K562 (cell line): Measurements from ENCODE around the gene PAPSS2. TPM values are rescaled to one million over a fixed set of nuclear protein-coding genes. Genes with fewer than 3 reads are reported as not detected.

Source experiments
- ATAC-seq: fragments of 200-7000 bp; cut with Tn5 transposase; 3 replicates; pipeline ENCODE4 v1.9.1; 2020; ENCODE audit warnings: moderate library complexity
- BruUV-seq: library from RNA; stranded (reverse); fragments of 400-500 nt; replicated peaks from 2 replicates; lab custom pipeline; 2021; lab: Mats Ljungman, UMichigan
- CTCF ChIA-PET: fragments of 300-600 bp; formaldehyde crosslinking; extraction: SDS; loops from one replicate; lab custom pipeline; 2021; ENCODE audit warnings: low intra/inter-chr PET ratio; lab: Yijun Ruan, JAX
- POLR2A ChIA-PET: fragments of 300-600, 350-650 bp; sonication (Branson Sonifier 250); formaldehyde crosslinking; extraction: SDS; loops from one replicate; lab custom pipeline; 2021; ENCODE audit warnings: antibody characterized with exemption, inconsistent platforms; lab: Yijun Ruan, JAX
- DNase-seq, 4 experiments: peaks; one replicate each; pipeline versions ENCODE4 v3.0.0 to v3.0.0-alpha.2; 2011 to 2018; ENCODE audit warnings: low spot score in 3 of 4, mixed read lengths in 3 of 4; ENCODE audit errors: extremely low read depth in 1 of 4
- FAIRE-seq: peaks from 2 replicates; lab custom pipeline; 2011; peaks lifted over from hg19 to GRCh38; lab: Jason Lieb, UNC
- H2AFZ ChIP-seq: 2 replicates; pipeline ENCODE4 v1.6.0; 2011; ENCODE audit warnings: low read depth, low read length, control low read depth, inconsistent platforms
- H3K27ac ChIP-seq: fragments of 200-600 bp; 3 replicates; pipeline ENCODE4 v1.8.0; 2011; ENCODE audit warnings: low read depth, mild to moderate bottlenecking, control low read depth, inconsistent platforms, low read length, moderate library complexity, mixed read lengths; ENCODE audit errors: extremely low read depth
- H3K27me3 ChIP-seq, 2 experiments: fragments of 300-600 bp in 1 of 2; 2 replicates in 1 of 2; 3 replicates in 1 of 2; pipeline versions ENCODE4 v1.6.0 to v1.8.0; 2011; ENCODE audit warnings: inconsistent platforms in 2 of 2, low read length in 2 of 2, mild to moderate bottlenecking in 1 of 2, mixed read lengths in 1 of 2, moderate library complexity in 1 of 2; ENCODE audit not compliant: control insufficient read depth in 2 of 2, insufficient read depth in 2 of 2
- H3K36me3 ChIP-seq: fragments of 300-600 bp; 3 replicates; pipeline ENCODE4 v1.8.0; 2011; ENCODE audit warnings: mild to moderate bottlenecking, low read length, inconsistent platforms; ENCODE audit not compliant: control insufficient read depth, insufficient read depth
- H3K4me1 ChIP-seq, 2 experiments: fragments of 200-600 bp in 1 of 2; replicated peaks in 1 of 2; 2 replicates in 1 of 2; 3 replicates in 1 of 2; pipeline versions ENCODE4 v1.5.1 to v1.8.0; 2011; ENCODE audit warnings: inconsistent platforms in 2 of 2, low read length in 2 of 2, mild to moderate bottlenecking in 1 of 2, mixed read lengths in 1 of 2, moderate library complexity in 1 of 2; ENCODE audit not compliant: control insufficient read depth in 2 of 2, insufficient read depth in 2 of 2
- H3K4me2 ChIP-seq: 2 replicates; pipeline ENCODE4 v1.6.1; 2011; ENCODE audit warnings: low read length, control low read depth, inconsistent platforms, mixed read lengths; ENCODE audit not compliant: insufficient read depth
- H3K4me3 ChIP-seq: fragments of 200-600 bp; sonication (generic), shearing (Covaris generic); 2 replicates; pipeline ENCODE4 v1.5.1; 2016; ENCODE audit warnings: control low read depth, inconsistent platforms
- H3K79me2 ChIP-seq: fragments of 200-600 bp; 3 replicates; pipeline ENCODE4 v1.8.0; 2011; ENCODE audit warnings: low read length, inconsistent platforms; ENCODE audit not compliant: control insufficient read depth, insufficient read depth
- H3K9ac ChIP-seq, 2 experiments: 2 replicates each; pipeline versions ENCODE4 v1.6.0 to v1.6.1; 2011; ENCODE audit warnings: low read depth in 2 of 2, low read length in 2 of 2, control low read depth in 1 of 2, inconsistent platforms in 1 of 2, mild to moderate bottlenecking in 1 of 2, mixed read lengths in 1 of 2; ENCODE audit not compliant: insufficient read depth in 1 of 2
- H3K9me1 ChIP-seq: one replicate; pipeline ENCODE4 v1.6.0; 2011; ENCODE audit warnings: inconsistent platforms, mild to moderate bottlenecking, low read length, moderate library complexity; ENCODE audit not compliant: control insufficient read depth, insufficient read depth
- H3K9me3 ChIP-seq: replicated peaks from 2 replicates; pipeline ENCODE4 v1.5.1; 2011; ENCODE audit warnings: low read depth, low read length, inconsistent platforms; ENCODE audit not compliant: control insufficient read depth, insufficient read depth
- H4K20me1 ChIP-seq: replicated peaks from 2 replicates; pipeline ENCODE4 v1.6.1; 2011; ENCODE audit warnings: low read length, inconsistent platforms, mixed read lengths; ENCODE audit not compliant: control insufficient read depth, insufficient read depth
- ATF4 ChIP-seq: fragments of 450-650 bp; formaldehyde crosslinking; IDR thresholded peaks from 2 replicates; pipeline ENCODE4 v1.4.0; 2022; ENCODE audit warnings: mild to moderate bottlenecking, moderate library complexity
- EP300 ChIP-seq: IDR thresholded peaks from 2 replicates; pipeline ENCODE4 v1.6.1; 2012; ENCODE audit warnings: low read length, improper control_type of control experiment
- ETV6 ChIP-seq, 3 experiments: fragments of 150-350 bp in 1 of 3; sonication (generic) in 1 of 3; formaldehyde crosslinking in 1 of 3; IDR thresholded peaks; 2 replicates each; pipeline versions ENCODE4 v1.6.1 to v1.8.0; 2014 to 2022; ENCODE audit warnings: borderline replicate concordance in 2 of 3, low read depth in 2 of 3, antibody characterized with exemption in 1 of 3, low read length in 1 of 3, mild to moderate bottlenecking in 1 of 3, missing genetic modification reagents in 1 of 3
- KLF13 ChIP-seq: fragments of 450-650 bp; IDR thresholded peaks from 2 replicates; pipeline ENCODE4 v1.6.1; 2016; ENCODE audit warnings: missing genetic modification characterization, low read depth, mild to moderate bottlenecking, missing compliant biosample characterization, moderate library complexity, borderline replicate concordance
- MTA1 ChIP-seq: fragments of 450-650 bp; IDR thresholded peaks from 2 replicates; pipeline ENCODE4 v1.6.1; 2017; ENCODE audit warnings: borderline replicate concordance
- PHF8 ChIP-seq: fragments of 200-600 bp; sonication (generic); IDR thresholded peaks from 2 replicates; pipeline ENCODE4 v1.6.1; 2012; ENCODE audit warnings: mixed run types, mild to moderate bottlenecking, inconsistent platforms, low read length, moderate library complexity, borderline replicate concordance
- POLR2G ChIP-seq: fragments of 200-400 bp; formaldehyde crosslinking; IDR thresholded peaks from 2 replicates; pipeline ENCODE4 v1.6.1; 2017; ENCODE audit warnings: low read depth, mild to moderate bottlenecking, antibody characterized with exemption, low read length, moderate library complexity
- RBM22 ChIP-seq: fragments of 200-400 bp; formaldehyde crosslinking; IDR thresholded peaks from 2 replicates; pipeline ENCODE4 v1.6.1; 2018; ENCODE audit warnings: low read length, low read depth; ENCODE audit not compliant: poor library complexity, severe bottlenecking
- RBM34 ChIP-seq: fragments of 200-400 bp; formaldehyde crosslinking; IDR thresholded peaks from 2 replicates; pipeline ENCODE4 v1.6.1; 2018; ENCODE audit warnings: low read length, borderline replicate concordance; ENCODE audit not compliant: insufficient read depth
- SREBF1 ChIP-seq: fragments of 150-350 bp; IDR thresholded peaks from 2 replicates; pipeline ENCODE4 v1.6.1; 2014; ENCODE audit warnings: antibody characterized with exemption, low read depth, low read length, borderline replicate concordance
- STAT6 ChIP-seq: sonication (generic); formaldehyde crosslinking; IDR thresholded peaks from 2 replicates; pipeline ENCODE4 v1.8.1; 2023; ENCODE audit warnings: mild to moderate bottlenecking, missing genetic modification reagents
- ZBTB17 ChIP-seq: fragments of 450-650 bp; formaldehyde crosslinking; IDR thresholded peaks from 2 replicates; pipeline ENCODE4 v1.4.0; 2020; ENCODE audit warnings: mild to moderate bottlenecking
- ZC3H4 ChIP-seq: sonication (generic); formaldehyde crosslinking; IDR thresholded peaks from 2 replicates; pipeline ENCODE4 v1.9.0; 2021; ENCODE audit warnings: missing genetic modification reagents, borderline replicate concordance
- ZKSCAN8 ChIP-seq: fragments of 200-800 bp; sonication (Bioruptor generic); IDR thresholded peaks from 2 replicates; pipeline ENCODE4 v1.6.1; 2016; ENCODE audit warnings: missing genetic modification characterization, missing compliant biosample characterization
- ZNF316 ChIP-seq: fragments of 450-650 bp; IDR thresholded peaks from 2 replicates; pipeline ENCODE4 v1.6.1; 2016
- ZNF780A ChIP-seq: fragments of 250-450 bp; sonication (Bioruptor Pico); IDR thresholded peaks from 2 replicates; pipeline ENCODE4 v1.5.0; 2021; ENCODE audit warnings: mild to moderate bottlenecking
- WGBS: fragments of 100-300 bp; shearing (Covaris generic); methylation state at CpG from one replicate; pipeline ENCODE4 v1.1.6; 2016; ENCODE audit warnings: low coverage, mixed read lengths; ENCODE audit not compliant: insufficient coverage; ENCODE audit errors: missing lambda C conversion rate; 5-methylcytosine and 5-hydroxymethylcytosine counted together
- in situ Hi-C: fragments of 300-500 bp; cut with MboI; formaldehyde crosslinking; loops from 4 replicates; pipeline ENCODE4 v1.15.0; 2018; ENCODE audit warnings: inconsistent platforms, mixed read lengths
- intact Hi-C: fragments of 100-400 bp; cut with micrococcal nuclease; formaldehyde crosslinking; loops from 2 replicates; pipeline ENCODE4 v1.14.2; 2022
- polyA plus RNA-seq, 8 experiments: library from polyadenylated mRNA; depleted of rRNA in 4 of 8; stranded (reverse) in 5 of 8; unstranded in 3 of 8; fragments of >200 nt; fragmentation: Nextera tagmentation in 2 of 8; fragmentation: Illumina TruSeq in 1 of 8; extraction: Ambion mirVana in 2 of 8; extraction: Trizol in 1 of 8; gene quantifications; 2 replicates each; pipeline versions ENCODE4 v1.2.1 to v1.2.3, GENCODE V29; 2011 to 2014; ENCODE audit warnings: inconsistent platforms in 1 of 8, missing spikeins in 1 of 8
- total RNA-seq, 7 experiments: library from RNA; depleted of rRNA in 6 of 7; stranded (reverse); fragments of >200 nt in 6 of 7; fragmentation: Illumina TruSeq in 2 of 7; extraction: Trizol in 2 of 7; gene quantifications; 2 replicates each; pipeline versions ENCODE4 v1.2.1 to v1.2.3, GENCODE V29; 2011 to 2021; ENCODE audit warnings: low replicate concordance in 1 of 7

PAPSS2 gene
- total and polyA plus RNA-seq, 9 of the 15 experiments (the other 6 are each of a cell fraction or from before 2014, with no cell fraction given) = 0.01 to 0.29 TPM; not detected in 7

GRCh38 chr10:87722716-87723115 lies 63.0 kb downstream of the PAPSS2 start (continued):
- TF ChIP-seq ZNF316 = no peak
- no peak for TF ChIP-seq ATF4 (CRISPR knock-in tag)
- no peak for TF ChIP-seq EP300
- TF ChIP-seq ZC3H4 = no peak
- TF ChIP-seq RBM22 = no peak

GRCh38 chr10:87723500-87723899 lies 63.8 kb downstream of the PAPSS2 start:
- CTCF ChIA-PET = no interaction called here
- no peak for ATAC-seq
- no peak for TF ChIP-seq RBM34
- no peak for TF ChIP-seq POLR2G
- no peak for TF ChIP-seq SREBF1
- TF ChIP-seq ETV6 (IDR thresholded peaks at IDR 0.05; ENCODE audit: borderline replicate concordance in 1 of 2, low read depth in 2 of 2, low read length in 1 of 2) = no peak
- TF ChIP-seq ETV6 (CRISPR knock-in tag; IDR thresholded peaks at IDR 0.05; ENCODE audit: borderline replicate concordance) = no peak
- TF ChIP-seq PHF8 = no peak
- no peak for TF ChIP-seq ZNF780A
- no peak for TF ChIP-seq KLF13 (tag)
- TF ChIP-seq ZKSCAN8 = no peak
- no peak for TF ChIP-seq ZBTB17 (CRISPR knock-in tag)
- TF ChIP-seq STAT6 (CRISPR knock-in tag) = no peak
- TF ChIP-seq MTA1 = no peak

More at GRCh38 chr10:87723500-87723899, 63.8 kb downstream of the PAPSS2 start:
- no peak for FAIRE-seq
- 5% methylated on average over 6 of the region's 6 CpGs for WGBS
- Histone ChIP-seq H3K4me2 (no peak overlapping the region), H3K4me1 (no peaks in the 10 kb centered on the region), H3K9me1 (no peaks in the 10 kb centered on the region), H2AFZ (no peak overlapping the region), H3K9ac (no peak overlapping the region), H3K27me3 (peaks cover 2 to 4% of the 10 kb centered on the region in 2 experiments; a peak in 4 of 5 replicates), H3K4me3 (no peak overlapping the region), H3K79me2 (no peaks in the 10 kb centered on the region), H3K27ac (no peak overlapping the region), H4K20me1 (no peaks in the 10 kb centered on the region), H3K36me3 (no peaks in the 10 kb centered on the region), H3K9me3 (no peaks in the 10 kb centered on the region)
- no peak for DNase-seq
- POLR2A ChIA-PET = interaction anchor here (1.7 kb wide), 1 partner anchor 10 kb away, joined by 5 read pairs; no protein-coding TSS in a partner anchor
- intact Hi-C loops (no loop called here), in situ Hi-C loops (no loop called here)
- BruUV-seq = no TSS peak
